H1 (cell line): ENCODE measurements around the gene PPARD. TPM values are rescaled to one million over a fixed set of nuclear protein-coding genes. Genes with fewer than 3 reads are reported as not detected.

Source experiments
- CEBPB ChIP-seq: IDR thresholded peaks from 2 replicates; pipeline ENCODE4 v1.6.1; 2012; ENCODE audit warnings: low read depth, low read length
- CHD1 ChIP-seq: IDR thresholded peaks from 2 replicates; pipeline ENCODE4 v1.6.1; 2012; ENCODE audit warnings: low read depth, low read length, improper control_type of control experiment
- POU5F1 ChIP-seq: IDR thresholded peaks from 2 replicates; pipeline ENCODE4 v1.6.1; 2011; ENCODE audit warnings: low read depth, mild to moderate bottlenecking, low read length, moderate library complexity
- RAD21 ChIP-seq, 2 experiments: IDR thresholded peaks in 1 of 2; conservative IDR thresholded peaks in 1 of 2; 2 replicates each; pipeline ENCODE4 v1.6.1; 2011; ENCODE audit warnings: low read depth in 2 of 2, low read length in 2 of 2, improper control_type of control experiment in 1 of 2, inconsistent platforms in 1 of 2, mild to moderate bottlenecking in 1 of 2, moderate library complexity in 1 of 2
- polyA plus RNA-seq, 7 experiments: library from polyadenylated mRNA; depleted of rRNA in 3 of 7; stranded (reverse) in 5 of 7; unstranded in 2 of 7; fragments of >200 nt in 5 of 7; fragments of 200-250 nt in 2 of 7; gene quantifications; 1 replicate in 5 of 7; 2 replicates in 1 of 7; 4 replicates in 1 of 7; pipeline versions ENCODE4 v1.2.1 to v1.2.3, GENCODE V29; 2011 to 2013; ENCODE audit warnings: missing spikeins in 2 of 7, mixed read lengths in 2 of 7
- total RNA-seq: library from RNA; stranded (reverse); fragmentation: NEBNext Ultra II Directional; extraction: Animal tissue kit (Norgen Biotek cat#: 25700); gene quantifications from 2 replicates; pipeline ENCODE4 v1.2.1, GENCODE V29; 2021

The PPARD gene
- total and polyA plus RNA-seq, 2 of the 8 experiments (the other 6 are each of a cell fraction or from before 2014, with no cell fraction given) = 14.6 to 14.9 TPM

DNA sequence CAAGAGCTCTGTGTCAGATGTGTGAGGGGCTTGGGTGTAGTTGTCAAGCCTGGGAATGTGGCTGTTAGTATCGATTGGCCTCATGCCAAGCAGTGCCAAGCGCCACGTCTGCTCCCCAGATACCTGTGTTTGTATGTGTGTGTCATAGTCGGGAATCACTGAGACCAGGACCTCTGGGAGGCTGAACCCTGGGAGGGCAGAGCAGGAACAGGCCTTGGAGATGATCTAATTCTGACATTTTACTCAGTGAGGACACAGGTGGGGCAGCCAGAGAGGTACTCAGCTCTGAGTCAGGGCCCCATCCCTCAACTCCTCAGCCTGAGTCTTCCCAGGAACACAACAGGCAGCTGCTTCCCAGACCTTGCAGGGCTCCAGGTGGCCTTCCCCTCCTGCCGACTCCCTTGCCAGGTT is 58.5 kb downstream of the PPARD start (continued):
- TF ChIP-seq RAD21 (IDR thresholded peaks at IDR 0.05 in 1 of 2, conservative IDR thresholded peaks at IDR 0.05 in 1 of 2; ENCODE audit: low read depth in 2 of 2, low read length in 2 of 2) (no peak), CEBPB (no peak), POU5F1 (no peak), CHD1 (no peak)
- TF ChIP-seq, all 59 proteins: peak for 0
